Sigmoid colon (tissue), 7 donors: ENCODE data around the gene POLR2H. TPM values are rescaled to one million over a fixed set of nuclear protein-coding genes. Genes with fewer than 3 reads are reported as not detected.

Source experiments
- DNase-seq: peaks from one replicate; pipeline ENCODE4 v3.0.0-alpha.2; 2019
- H3K27ac ChIP-seq, 4 donors: fragments of 200-600 bp; sonication (generic); one replicate each; pipeline ENCODE4 v1.5.1; 2016 to 2019; ENCODE audit warnings: mild to moderate bottlenecking in 1 of 4
- H3K27me3 ChIP-seq, 3 donors: fragments of 200-600 bp; sonication (generic); one replicate each; pipeline ENCODE4 v1.5.1; 2019; ENCODE audit warnings: mild to moderate bottlenecking in 1 of 3
- H3K36me3 ChIP-seq, 4 donors: fragments of 200-600 bp; sonication (generic); one replicate each; pipeline ENCODE4 v1.5.1; 2016 to 2019
- H3K4me1 ChIP-seq, 4 donors: fragments of 200-600 bp; sonication (generic); one replicate each; pipeline ENCODE4 v1.5.1; 2017 to 2019
- H3K4me3 ChIP-seq, 4 donors: fragments of 200-600 bp; sonication (generic); one replicate each; pipeline ENCODE4 v1.5.1; 2017 to 2019; ENCODE audit warnings: mild to moderate bottlenecking in 2 of 4, moderate library complexity in 1 of 4
- H3K9me3 ChIP-seq, 4 donors: fragments of 200-600 bp in 3 of 4; sonication (generic) in 3 of 4; one replicate each; pipeline versions ENCODE4 v1.5.1 to v1.6.1; 2013 to 2019
- EP300 ChIP-seq, 4 donors: sonication (generic); formaldehyde crosslinking; IDR thresholded peaks; one replicate each; pipeline ENCODE4 v1.6.1; 2017; ENCODE audit warnings: antibody characterized with exemption in 4 of 4
- POLR2A ChIP-seq, 2 donors: fragments of 450-650 bp; IDR thresholded peaks; one replicate each; pipeline ENCODE4 v1.6.1; 2016; ENCODE audit warnings: antibody characterized with exemption in 2 of 2, mild to moderate bottlenecking in 2 of 2, moderate library complexity in 2 of 2
- POLR2AphosphoS5 ChIP-seq, 4 donors: sonication (generic); formaldehyde crosslinking; IDR thresholded peaks; one replicate each; pipeline ENCODE4 v1.6.1; 2017; ENCODE audit warnings: antibody characterized with exemption in 4 of 4
- WGBS, 2 donors: extraction: QIAGEN DNeasy Blood & Tissue Kit; methylation state at CpG; one replicate each; pipeline ENCODE4 v1.1.7; 2013; 5-methylcytosine and 5-hydroxymethylcytosine counted together
- intact Hi-C: fragments of 100-400 bp; cut with DNase I; formaldehyde crosslinking; loops from one replicate; pipeline ENCODE4 v1.15.1; 2023
- polyA plus RNA-seq, 3 donors: library from polyadenylated mRNA; stranded (reverse); fragments of 200-250 nt; gene quantifications; one replicate each; pipeline ENCODE4 v1.2.3, GENCODE V29; 2013
- total RNA-seq, 4 donors: library from RNA; depleted of rRNA; stranded (reverse); fragments of >200 nt; gene quantifications; one replicate each; pipeline ENCODE4 v1.1.0, GENCODE V29; 2016
- TF ChIP-seq, protein P1 (sequence below), 4 experiments: fragments of 450-650 bp in 3 of 4; fragments of 200-600 bp in 1 of 4; IDR thresholded peaks; one replicate each; pipeline ENCODE4 v1.5.1; 2016 to 2019; ENCODE audit warnings: antibody characterized with exemption in 4 of 4, mild to moderate bottlenecking in 3 of 4, moderate library complexity in 2 of 4
- donor health status: healthy with polysubstance abuse.
- donor health status: Bipolar disorder and iron deficiency.
- donor health status: healthy.

POLR2H gene
- total and polyA plus RNA-seq, 7 donors: 53.2 to 162 (median 92.5) TPM

DNA sequence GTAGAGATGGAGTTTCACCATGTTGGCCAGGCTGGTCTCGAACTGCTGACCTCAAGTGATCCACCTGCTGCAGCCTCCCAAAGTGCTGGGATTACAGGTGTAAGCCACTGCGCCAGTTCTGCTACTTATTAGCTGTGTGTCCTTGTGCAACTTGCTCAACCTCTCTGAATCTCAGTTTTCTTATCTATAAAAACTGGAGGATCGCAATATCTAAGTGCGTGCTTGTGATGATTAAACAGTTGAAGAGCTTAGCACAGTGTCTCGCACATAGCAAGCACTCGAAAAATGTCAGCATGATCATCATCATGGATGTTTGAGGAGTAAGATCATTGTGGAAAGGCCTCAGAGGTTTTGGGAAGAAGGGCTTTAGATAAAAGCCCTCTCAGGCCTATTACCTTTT, 10.9 kb upstream of the POLR2H start:
- H3K4me3 ChIP-seq: no peak overlapping the region
- WGBS, 2 donors: 96 to 97% methylated on average over 6 of the region's 6 CpGs
- no peak for DNase-seq
- no peak for TF ChIP-seq EP300 (IDR thresholded peaks at IDR 0.05)
- no peak for TF ChIP-seq POLR2AphosphoS5 (IDR thresholded peaks at IDR 0.05)
- TF ChIP-seq, protein P1, sequence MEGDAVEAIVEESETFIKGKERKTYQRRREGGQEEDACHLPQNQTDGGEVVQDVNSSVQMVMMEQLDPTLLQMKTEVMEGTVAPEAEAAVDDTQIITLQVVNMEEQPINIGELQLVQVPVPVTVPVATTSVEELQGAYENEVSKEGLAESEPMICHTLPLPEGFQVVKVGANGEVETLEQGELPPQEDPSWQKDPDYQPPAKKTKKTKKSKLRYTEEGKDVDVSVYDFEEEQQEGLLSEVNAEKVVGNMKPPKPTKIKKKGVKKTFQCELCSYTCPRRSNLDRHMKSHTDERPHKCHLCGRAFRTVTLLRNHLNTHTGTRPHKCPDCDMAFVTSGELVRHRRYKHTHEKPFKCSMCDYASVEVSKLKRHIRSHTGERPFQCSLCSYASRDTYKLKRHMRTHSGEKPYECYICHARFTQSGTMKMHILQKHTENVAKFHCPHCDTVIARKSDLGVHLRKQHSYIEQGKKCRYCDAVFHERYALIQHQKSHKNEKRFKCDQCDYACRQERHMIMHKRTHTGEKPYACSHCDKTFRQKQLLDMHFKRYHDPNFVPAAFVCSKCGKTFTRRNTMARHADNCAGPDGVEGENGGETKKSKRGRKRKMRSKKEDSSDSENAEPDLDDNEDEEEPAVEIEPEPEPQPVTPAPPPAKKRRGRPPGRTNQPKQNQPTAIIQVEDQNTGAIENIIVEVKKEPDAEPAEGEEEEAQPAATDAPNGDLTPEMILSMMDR (IDR thresholded peaks at IDR 0.05): no peak
- TF ChIP-seq POLR2A (IDR thresholded peaks at IDR 0.05): no peak
- H3K36me3 ChIP-seq: peaks cover 0 to 9% (median 4%) of the 10 kb centered on the region in 4 donors
- H3K27ac ChIP-seq: no peak overlapping the region
- no peaks in the 10 kb centered on the region for H3K9me3 ChIP-seq
- intact Hi-C loops: no loop called here
- peaks cover 0 to 20% (median 4%) of the 10 kb centered on the region in 4 donors for H3K4me1 ChIP-seq
- no peaks in the 10 kb centered on the region for H3K27me3 ChIP-seq

DNA sequence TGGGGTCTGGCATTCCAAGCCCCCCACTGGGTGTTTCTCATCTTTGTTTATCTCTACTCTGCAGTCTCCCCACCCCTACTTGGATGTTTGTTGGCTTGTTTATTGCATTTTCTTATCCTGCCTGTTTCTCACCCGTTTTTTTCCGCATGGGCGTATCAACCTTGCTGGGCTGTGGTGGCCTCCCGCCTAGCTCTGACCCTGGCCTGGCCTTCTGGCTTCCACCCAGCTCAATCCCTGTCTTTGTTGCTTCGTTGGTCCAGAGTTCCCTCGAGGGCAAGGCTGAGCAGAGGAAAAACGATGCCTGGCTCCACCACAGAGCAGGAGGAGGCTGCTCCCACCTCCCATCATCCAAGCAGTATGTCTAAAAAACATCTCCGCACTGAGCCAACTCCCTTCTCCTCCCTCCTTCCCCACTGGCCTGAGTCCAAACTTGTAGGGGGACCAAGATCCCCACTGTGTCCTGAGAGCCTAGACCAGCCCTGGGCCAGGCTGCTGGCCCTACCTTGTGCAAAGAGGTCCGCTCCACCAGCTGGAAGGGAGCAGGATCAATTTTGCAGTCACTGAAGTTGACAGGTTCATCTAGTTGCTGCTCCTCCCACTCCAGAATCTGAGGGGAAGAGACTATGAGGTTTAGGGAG, 9.9 kb upstream of the POLR2H start:
- Histone ChIP-seq H3K36me3 (peaks cover 0 to 18% (median 1%) of the 10 kb centered on the region in 4 donors), H3K27ac (no peak overlapping the region), H3K9me3 (no peaks in the 10 kb centered on the region), H3K27me3 (no peaks in the 10 kb centered on the region), H3K4me1 (peaks cover 0 to 11% (median 2%) of the 10 kb centered on the region in 4 donors), H3K4me3 (no peak overlapping the region)
- no peak for DNase-seq
- 24 to 58% methylated on average over 9 of the region's 9 CpGs for WGBS, 2 donors
- intact Hi-C loops: no loop called here
- TF ChIP-seq POLR2A (IDR thresholded peaks at IDR 0.05) (no peak), EP300 (IDR thresholded peaks at IDR 0.05) (no peak), POLR2AphosphoS5 (IDR thresholded peaks at IDR 0.05) (no peak)
- TF ChIP-seq, protein P1 (IDR thresholded peaks at IDR 0.05): no peak

DNA sequence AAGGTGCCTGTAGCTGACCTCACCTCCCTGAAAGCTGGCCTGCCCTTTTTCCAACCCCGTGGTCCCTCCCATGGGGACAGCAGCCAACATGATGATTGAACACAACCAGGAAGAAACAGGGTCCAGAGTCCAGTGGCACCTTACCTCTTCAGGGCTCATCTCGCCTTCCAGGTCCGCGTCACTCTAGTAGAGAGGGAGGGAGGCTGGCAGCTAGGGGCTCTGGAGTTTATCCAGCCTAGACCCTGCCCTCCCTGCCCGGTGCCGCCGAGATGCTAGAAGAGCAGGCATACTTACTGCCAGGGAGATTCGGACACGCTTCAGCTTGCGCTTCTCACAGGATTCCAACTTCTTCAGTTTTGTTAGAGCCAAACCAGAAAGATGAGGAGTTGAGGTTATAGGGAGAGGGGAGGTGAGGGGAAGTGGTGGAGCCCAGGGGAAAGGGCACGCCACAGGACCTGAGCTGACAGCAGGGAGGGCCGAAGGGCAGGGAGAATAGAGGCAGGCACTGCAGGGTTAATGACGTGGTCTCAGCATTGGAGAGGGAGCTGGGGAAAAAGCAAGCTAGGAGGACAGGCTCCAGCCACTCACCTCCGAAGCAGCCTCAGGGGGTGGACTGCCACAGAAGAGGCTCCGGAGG, 9.2 kb upstream of the POLR2H start:
- TF ChIP-seq EP300 (IDR thresholded peaks at IDR 0.05) (no peak), POLR2A (IDR thresholded peaks at IDR 0.05) (no peak), POLR2AphosphoS5 (IDR thresholded peaks at IDR 0.05) (no peak)
- TF ChIP-seq, protein P1 (IDR thresholded peaks at IDR 0.05): no peak
- Histone ChIP-seq H3K27me3 (no peaks in the 10 kb centered on the region), H3K4me3 (no peak overlapping the region), H3K27ac (no peak overlapping the region), H3K9me3 (no peaks in the 10 kb centered on the region), H3K36me3 (peaks cover 0 to 23% (median 1%) of the 10 kb centered on the region in 4 donors), H3K4me1 (peaks cover 0 to 11% (median 2%) of the 10 kb centered on the region in 4 donors)
- WGBS, 2 donors: 23 to 69% methylated on average over 15 of the region's 15 CpGs
- intact Hi-C loops: no loop called here
- DNase-seq: no peak

DNA sequence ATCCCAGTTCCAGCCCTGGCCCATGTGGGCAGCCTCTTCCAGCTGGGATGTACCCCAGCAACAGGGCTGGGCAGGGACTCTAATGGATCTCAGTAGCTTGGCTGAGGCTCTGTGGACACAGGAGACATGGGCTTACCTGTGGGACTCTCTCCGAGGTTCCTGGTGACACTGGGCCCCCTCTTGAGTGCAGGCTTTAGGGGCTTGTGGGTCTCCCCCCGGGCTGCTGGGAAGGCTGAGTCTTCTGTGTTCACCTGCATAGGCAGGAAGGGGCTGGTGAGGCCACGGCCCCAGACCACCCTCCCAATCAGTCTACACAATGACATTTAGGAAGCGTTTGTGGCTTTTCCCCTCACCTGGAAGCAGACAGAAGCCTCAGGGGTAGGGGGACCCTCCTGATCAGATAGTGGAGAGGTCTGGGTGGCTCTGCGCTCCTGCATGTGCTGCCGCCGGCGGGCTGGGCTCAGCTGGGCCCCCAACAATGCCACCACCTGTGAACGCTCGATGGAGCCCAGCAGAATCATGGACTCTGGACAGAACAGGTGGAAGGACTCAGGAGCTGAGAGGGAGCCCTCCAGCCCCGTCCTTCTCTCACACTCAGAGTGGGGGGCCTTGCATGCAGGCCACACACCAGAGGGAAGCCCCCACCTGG, 8.5 kb upstream of the POLR2H start:
- peaks cover 0 to 31% (median 5%) of the 10 kb centered on the region in 4 donors for H3K36me3 ChIP-seq
- intact Hi-C loops: no loop called here
- no peak for DNase-seq
- H3K27ac ChIP-seq: no peak overlapping the region
- no peaks in the 10 kb centered on the region for H3K9me3 ChIP-seq
- H3K4me3 ChIP-seq: no peak overlapping the region
- no peaks in the 10 kb centered on the region for H3K27me3 ChIP-seq
- WGBS, 2 donors: 86 to 88% methylated on average over 11 of the region's 11 CpGs
- H3K4me1 ChIP-seq: peaks cover 0 to 11% (median 2%) of the 10 kb centered on the region in 4 donors
- TF ChIP-seq POLR2A (IDR thresholded peaks at IDR 0.05): no peak
- TF ChIP-seq POLR2AphosphoS5 (IDR thresholded peaks at IDR 0.05): no peak
- TF ChIP-seq, protein P1 (IDR thresholded peaks at IDR 0.05): no peak
- no peak for TF ChIP-seq EP300 (IDR thresholded peaks at IDR 0.05)
